HG03025 (cell line): ENCODE data around the gene GFI1B.
"Not testable (repeated sequence)": the region's sequence is repeated elsewhere in the genome, so short reads cannot be mapped to it uniquely, and the experiment has no call there.

Source experiments
- ATAC-seq: cut with Tn5 transposase; IDR thresholded peaks from one replicate; pipeline ENCODE4 v1.9.1; 2021; ENCODE audit warnings: mild to moderate bottlenecking, moderate library complexity; ENCODE audit not compliant: unreplicated experiment, low FRiP score

GFI1B gene

DNA sequence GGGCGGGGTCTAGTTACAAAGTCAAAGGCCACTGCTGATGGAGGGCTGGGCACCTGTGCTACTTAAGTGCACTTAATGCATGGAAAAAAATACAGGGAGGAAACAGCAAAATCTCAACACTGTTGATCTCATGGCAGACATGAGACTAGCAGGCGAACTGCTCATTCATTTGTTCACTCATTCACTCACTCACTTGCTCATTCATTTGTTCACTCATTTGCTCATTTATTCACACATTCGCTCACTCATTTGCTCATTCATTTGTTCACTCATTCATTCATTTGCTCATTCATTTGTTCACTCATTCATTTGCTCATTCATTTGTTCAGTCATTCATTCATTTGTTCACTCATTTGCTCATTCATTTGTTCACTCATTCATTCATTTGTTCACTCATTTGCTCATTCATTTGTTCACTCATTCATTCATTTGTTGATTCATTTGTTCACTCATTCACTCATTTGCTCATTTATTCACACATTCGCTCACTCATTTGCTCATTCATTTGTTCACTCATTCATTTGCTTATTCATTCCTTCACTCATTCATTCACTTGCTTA lies 11.6 kb downstream of the GFI1B start:
- ATAC-seq, result not testable (repeated sequence)

DNA sequence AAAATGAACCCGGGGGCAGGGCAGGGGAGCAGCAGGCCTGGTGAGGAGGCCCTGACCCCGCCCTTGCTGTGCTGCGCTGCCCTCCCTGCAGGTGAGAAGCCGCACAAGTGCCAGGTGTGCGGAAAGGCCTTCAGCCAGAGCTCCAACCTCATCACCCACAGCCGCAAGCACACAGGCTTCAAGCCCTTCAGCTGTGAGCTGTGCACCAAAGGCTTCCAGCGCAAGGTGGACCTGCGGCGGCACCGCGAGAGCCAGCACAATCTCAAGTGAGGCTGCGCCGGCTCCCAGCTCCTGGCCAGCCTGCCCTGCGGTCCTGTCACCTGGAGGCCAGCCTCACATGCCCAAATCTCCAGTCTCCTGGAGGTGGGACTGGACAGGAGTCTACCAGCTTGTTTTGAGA lies 12.3 kb downstream of the GFI1B start:
- ATAC-seq, result no peak

DNA sequence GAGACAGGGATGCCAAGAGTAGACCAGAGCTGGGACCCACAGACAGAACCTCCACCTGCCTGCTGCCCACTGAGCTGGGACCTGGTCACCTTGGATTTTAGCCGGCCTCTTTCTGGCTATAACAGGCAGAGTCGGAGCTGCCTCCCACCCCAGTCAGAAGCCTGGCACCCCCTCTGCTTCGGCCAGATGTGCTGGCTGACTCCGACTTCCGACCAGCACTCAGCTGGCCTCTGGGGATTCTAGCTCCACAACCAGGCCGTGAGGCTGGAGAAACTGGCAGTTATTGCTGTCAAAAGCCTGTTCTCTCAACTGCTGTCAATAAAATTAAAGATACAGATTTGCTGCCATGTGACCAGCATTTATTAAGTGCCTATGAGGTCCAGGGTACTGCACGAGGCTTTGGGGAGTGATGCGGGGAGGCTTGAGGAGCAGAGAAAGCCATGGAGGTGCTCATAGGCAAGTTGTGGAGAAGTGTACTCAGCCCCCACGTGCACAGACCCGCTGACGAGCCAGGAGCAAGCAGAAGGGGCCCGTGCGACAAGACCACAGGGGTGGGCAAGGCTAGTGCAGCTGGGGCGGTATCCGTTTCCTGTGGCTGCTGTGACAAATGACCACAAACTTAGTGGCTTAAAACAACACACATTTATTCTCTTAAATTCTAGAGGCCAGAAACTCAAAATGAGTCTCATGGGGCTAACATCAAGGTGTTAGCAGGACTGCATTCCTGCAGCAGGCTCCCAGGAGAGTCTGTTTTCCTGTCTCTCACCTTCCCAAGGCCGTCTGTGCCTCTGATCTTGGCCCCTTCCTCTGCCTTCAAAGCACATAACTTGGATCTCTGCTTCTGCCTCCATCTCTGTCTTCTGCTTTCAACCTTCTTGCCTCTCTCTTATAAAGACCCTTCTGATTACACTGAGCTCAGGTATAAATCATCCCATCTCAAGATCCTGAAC lies 13.1 kb downstream of the GFI1B start:
- no peak for ATAC-seq

DNA sequence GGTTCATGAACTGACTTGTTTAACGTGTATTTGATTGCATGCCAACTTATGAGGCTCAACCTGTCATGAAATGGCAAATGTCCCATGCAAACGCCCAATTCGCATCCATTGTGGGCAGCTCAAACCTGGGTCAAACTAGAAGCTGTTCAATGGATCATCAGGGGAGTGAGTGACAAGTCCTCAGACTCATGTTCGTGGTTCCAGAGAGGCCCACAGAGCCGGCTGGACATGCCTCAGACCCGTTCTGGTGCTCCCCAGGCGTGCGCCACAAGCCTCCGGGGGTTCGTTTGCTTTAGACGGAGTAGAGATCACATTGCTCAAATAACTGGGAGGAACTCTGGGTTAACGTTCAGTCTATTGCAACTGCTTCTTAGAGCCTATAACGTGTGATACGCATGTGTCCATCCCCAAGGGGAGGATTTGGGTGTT lies 15.0 kb downstream of the GFI1B start:
- ATAC-seq, result no peak

DNA sequence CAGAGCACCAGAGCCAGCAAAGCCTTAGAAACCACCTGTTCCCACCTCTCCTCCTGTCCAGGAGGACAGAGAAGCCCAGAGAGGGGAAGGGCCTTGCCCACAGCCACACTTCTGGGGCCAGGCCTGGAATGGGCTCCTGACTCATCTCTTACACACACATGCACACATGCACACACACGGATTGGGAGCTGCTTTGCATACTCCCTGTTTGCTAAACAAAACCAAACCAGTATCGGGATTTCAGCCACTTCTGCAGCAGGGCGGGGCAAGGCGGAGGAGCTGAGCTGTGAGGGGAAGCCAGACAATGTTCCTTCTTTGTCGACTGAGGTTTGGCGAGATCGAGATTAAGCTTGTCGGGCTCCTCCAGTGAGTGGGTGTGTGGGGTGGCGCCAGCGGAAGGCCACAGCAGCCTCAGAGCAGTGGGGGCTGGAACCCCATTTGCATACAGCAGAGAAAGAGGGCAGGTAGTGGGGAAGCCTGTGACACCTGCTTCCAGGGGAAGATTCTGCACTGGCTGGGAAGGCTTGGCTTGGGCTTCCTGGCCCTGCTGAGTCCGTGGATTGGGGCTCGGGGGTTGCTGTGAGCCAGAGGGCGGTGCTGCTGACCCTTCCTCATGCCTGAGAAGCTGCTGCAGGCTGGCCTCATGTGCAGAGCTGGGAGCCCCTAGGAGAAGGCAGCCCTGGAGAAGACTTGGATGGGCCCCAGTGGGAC lies 16.1 kb downstream of the GFI1B start:
- ATAC-seq, result no peak

DNA sequence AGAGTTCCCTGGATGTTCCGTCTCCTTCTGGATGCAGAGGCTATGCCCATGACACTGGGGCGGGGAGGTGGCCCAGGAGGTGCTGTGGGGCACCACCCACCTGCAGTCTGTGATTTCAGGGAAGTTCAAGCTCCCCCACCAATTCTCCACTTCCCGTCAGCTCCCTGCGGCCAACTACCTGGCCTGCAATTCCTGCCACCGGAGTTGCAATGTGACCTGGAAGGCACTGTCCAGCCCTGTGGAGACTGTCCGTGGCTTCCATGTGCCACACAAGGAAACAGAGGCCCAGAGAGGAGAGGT lies 16.6 kb downstream of the GFI1B start:
- ATAC-seq, result no peak

DNA sequence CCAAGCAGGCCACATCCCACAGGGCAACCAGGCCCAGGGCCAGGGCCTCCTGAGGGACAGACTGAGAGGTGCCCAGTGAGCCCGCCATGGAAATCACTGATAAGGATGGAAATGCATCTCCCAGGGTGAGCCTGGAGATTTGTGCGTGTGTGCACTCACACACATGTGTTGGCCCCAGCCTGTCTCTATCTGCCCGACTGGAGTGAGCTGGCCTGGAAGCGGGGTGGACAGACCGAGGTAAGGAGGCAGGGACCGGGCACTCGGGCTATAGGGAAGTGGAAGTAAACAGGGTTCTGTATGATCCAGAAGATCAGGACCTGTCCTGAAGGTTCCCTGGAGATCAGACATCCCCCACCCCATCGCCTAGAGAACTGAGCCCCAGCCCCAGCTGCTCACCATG lies 17.4 kb downstream of the GFI1B start:
- ATAC-seq, result no peak

DNA sequence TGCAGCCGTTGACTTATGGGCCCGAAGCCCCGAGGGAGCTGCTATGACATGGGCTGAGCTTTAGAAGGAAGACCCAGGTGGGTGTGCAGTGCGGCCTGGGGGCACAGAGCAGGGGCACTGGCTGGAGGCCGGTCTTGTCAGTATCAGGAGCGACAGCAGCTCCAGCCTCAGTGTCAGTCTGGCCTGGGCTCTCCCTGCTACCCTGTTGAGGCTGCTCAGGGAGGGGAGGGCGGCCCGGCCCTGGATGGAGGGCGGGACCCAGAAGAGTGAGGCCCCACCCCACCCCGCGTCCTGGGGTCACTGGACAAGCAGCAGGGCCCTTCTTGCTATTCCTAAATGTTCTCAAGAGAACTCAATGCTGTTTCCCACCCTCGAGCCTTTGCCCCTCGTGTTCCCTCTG lies 18.0 kb downstream of the GFI1B start:
- no peak for ATAC-seq

DNA sequence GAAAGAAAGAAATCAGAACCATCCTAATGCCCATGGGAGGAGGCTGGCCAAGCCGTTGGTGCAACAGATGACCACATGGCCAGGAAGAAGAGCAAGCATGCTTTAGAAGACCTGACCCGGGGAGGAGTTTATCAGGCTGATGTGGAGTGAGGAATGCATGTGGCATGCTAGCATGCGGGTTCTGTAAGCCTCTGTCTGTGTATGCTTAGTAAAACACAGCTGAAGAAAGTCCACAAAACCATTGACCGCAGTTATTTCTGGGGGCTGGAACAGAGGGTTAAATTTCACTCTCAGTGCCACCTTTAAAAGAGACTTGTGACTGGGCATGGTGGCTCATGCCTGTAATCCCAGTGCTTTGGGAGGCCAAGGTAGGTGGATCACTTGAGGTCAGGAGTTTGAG lies 19.1 kb downstream of the GFI1B start:
- no peak for ATAC-seq

DNA sequence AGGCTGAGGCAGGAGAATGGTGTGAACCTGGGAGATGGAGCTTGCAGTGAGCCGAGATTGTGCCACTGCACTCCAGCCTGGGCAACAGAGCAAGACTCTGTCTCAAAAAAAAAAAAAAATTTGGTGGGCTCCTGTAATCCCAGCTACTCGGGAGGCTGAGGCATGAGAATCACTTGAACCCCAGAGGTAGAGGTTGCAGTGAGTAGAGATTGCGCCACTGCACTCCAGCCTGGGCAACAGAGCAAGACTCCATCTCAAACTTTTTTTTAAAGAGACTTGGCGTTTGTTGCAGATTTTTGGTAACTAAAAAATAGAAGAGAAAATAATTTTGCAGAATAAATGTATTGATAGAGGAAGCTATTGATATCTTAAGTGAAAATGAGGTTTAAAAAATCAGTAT lies 19.7 kb downstream of the GFI1B start:
- ATAC-seq, result not testable (repeated sequence)

DNA sequence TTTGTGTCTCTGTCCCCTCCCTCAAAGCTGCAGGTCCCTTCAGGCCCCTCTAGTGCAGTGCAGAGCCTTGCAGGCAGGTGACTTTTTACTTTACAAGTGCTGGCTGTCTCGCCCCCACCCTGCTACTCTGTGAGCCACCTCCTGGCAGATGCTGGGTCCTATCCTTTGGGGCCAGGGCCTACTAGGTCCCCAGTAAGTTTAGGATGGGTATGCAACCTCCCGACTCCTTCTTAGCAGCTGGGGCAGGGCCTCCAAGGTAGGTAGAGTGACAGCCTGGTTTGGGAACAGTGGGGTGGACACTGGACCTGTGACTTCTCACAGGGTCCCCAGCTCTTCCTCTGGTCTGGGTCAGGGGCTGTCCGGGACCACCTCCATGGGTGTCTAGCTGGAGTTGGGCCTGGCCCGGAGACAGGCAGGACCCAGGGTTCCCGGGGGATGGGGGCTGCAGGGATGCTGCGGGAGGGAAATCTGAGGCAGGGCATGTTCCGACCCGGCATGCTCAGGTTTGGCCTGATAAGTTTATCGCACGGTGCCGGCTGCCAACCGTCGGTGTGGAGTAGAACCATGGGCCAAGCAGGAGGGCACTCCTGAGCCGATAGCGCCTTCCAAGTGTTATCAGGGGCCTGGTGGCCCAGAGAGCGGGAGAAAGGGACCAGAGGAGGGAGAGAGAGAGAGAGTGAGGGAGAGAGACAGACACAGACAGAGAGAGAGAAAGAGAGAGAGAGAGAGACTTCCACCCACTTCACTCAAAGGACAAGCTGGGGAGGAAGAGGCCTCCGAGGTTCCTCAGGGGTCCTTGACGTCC lies 20.5 kb downstream of the GFI1B start:
- ATAC-seq, result no peak

DNA sequence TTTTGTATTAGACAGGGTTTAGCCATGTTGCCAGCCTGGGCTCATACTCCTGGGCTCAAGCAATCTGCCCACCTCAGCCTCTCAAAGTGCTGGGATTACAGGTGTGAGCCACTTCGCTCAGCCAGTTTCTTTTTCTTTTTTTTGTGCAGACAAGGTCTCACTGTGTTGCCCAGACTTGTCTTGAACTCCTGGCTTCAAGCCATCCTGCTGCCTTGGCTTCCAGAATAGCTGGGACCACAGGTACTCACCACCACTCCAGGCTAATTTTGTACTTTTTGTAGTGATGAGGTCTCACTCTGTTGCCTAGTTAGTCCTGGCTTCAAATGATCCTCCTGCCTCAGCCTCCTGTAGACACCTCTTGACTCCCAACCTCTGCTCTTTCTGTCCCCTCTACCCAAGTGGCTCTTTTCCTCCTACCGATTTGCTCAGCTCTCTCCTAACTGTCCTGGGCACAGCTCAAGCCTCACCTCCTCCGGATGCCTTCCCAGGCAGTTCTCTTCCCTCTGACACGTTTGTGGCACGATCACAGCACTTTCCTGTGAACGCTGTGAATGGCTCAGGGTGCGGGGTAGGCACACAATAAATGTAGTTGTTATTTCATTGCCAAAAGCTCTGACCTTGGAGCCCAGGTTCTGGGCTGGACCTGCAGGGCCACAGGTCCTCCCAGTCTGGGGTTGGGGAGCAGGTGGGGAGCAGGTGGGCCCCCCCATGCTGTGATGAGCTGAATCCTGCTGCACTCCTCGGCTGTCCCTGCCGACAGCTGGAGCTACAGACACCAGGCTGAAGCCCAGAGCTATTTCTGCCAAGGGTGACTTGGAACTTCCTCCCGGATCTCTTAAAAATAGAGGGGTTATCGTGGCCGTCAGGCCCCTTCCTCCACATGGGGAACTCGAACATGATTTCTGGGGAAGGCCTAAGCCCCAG lies 23.9 kb downstream of the GFI1B start:
- ATAC-seq, result no peak

DNA sequence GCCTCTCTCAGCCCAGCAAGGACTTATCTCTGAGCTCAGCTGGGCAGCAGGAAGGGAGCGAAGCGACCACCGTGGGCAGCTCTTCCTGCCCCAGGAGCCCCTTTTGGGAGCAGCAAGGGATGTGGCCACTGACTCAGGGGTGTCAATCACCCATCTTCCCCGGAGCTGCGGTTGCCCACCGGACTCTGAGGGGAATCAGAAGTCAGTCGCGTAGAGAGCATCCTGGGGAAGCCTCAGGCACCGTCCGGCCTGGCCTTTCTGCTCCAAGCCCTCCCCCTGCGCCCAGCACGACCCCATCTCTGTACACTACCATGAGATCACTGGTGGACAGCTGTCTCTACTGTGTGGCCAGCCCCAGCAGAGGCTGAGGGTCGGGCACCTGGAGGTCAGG lies 24.6 kb downstream of the GFI1B start:
- no peak for ATAC-seq

DNA sequence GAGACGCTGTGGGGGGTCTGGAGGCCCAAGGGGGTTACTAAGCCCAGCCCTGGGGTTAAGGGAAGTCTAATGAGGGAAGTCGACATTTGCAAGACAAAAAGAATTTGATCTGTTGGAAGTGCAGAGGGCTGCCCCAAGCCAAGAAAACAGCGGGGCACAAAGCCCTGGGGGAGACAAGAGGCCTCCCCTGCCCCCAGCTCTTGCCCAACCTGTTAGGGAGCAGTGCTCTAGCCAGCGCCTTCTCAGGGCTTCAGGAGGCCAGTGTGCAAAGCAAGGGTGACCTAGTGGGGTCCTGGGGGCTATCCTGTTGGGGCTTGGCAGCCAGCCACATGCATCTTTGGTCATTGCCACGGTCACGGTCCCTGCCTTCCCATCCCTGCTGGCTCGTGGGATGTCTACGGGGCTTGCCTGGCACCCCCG lies 25.2 kb downstream of the GFI1B start:
- ATAC-seq, result no peak

DNA sequence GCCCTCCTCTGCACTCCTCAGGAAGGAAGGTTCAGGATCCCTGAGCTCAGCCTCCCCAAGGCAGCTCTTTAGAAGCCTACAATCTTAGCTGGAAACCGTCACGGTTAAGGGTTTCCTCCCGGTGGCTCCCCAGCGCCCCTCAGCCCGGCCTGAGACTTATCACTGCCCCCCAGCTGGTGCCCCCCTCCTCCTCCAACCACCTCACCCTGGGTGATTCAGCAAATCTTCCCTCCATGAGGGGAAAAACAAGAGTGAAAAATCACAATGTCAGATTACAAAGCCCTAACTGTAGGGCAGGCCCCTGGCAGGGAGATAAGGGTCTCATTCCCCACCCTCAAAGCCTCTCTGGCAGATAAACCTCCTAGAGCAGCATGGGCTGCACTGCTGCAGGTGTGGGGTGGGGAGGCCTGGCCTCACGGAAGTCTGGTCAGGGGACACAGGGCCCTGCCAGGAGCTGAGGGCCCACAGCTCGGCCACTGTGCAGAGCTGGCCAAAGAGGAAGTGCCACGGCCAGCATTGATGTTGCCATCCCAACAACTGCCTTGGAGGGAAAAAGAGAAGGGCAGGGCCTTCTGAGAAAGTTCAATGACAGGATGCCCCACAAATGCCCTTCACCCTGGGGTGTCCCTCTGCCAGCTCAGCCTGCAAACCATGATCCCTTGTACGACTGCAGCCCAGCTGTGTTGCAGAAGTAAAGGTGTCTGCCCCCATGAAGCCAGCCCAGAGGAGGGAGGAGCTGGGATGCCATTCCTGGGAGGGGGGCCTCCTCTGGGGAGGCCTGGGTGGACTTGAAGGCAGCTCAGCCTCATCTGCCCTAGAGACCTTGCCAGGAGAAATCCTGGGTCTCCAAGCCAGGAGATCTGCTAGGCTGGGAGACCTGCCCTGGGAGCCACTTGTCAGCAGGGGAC lies 25.9 kb downstream of the GFI1B start:
- ATAC-seq, result no peak

DNA sequence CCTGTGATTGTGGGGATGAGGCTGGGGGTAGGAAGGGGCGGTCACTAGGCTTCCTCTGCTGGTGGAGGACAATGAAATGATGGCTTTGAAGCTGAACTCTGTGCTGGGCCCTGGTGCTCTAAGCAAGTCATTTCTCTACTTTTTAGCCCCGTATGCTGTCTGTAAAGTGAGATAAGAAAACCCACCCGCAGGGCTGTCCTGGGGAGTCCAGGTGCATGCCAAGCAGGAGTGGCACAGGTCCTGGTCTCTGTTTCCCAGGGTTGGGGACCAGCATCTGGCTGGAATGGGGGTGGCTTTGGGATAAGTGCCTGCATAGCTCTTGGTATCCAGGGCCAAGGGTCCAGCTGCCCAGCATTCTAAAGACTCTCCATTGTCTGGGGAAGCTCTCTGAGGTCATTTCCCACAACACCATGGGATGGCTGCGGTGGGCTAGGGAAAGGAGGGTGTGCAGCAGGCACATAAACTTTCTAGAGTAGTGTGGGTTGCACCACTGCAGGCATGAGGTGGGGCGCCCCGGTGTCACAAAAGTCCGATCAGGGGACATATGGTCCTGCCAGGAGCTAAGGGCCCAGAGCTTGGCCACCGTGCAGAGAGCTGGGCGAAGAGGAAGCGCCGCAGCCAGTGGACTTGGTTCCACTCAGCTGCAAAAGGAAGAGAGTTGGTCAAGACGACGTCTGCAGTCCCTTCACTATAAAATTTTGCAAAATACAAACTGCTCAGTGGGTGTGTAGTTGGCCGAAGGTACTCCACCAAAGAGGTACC lies 26.7 kb downstream of the GFI1B start:
- ATAC-seq, result no peak

DNA sequence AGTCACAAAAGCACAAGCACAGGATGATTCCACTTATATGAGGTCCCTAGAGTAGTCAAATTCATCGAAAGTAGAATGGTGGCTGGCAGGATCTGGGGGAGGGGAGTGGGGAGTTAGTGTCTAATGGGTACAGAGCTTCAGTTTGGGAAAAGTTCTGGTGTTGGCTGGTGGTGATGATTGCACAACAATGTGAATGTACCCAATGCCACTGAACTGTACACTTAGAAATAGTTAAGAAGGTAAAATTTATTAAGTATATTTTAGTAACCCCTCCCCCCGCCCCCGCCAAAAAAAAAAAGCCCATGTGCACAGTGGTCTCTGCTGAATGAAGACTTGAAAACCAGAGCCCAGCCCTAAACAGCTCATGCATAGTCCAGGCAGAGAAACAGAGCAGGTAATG lies 27.5 kb downstream of the GFI1B start:
- ATAC-seq, result no peak

DNA sequence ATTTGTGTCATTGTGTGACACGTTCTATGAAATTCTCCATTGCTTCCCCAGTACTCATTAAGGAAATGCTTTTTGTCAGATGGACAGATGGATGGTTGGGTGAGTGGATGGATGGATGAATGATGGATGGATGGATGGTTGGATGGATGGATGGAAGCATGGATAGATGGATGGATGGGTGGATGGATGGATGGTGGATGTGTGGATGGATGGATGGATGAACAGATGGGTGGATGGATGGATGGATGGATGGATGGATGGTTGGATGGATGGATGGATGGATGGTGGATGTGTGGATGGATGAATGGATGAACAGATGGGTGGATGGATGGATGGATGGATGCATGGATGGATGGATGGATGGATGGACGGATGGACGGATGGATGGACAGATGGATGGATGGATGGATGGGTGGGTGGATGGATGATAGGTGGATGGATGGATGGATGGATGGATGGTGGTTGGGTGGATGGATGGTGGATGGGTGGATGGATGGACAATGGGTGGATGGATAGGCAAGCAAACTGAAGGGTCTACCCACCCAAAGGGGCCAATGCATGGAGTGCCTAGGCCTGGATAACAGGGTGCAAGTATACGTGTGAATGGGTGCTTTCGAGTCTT lies 28.3 kb downstream of the GFI1B start:
- no peak for ATAC-seq
